H1 (cell line): ENCODE data around the gene C1QTNF1. TPM values are rescaled to one million over a fixed set of nuclear protein-coding genes. Genes with fewer than 3 reads are reported as not detected.

Source experiments
- CTCF ChIA-PET: fragments of 300-600 bp; sonication (Branson Sonifier 250); formaldehyde crosslinking; loops from one replicate; lab custom pipeline; 2021; ENCODE audit not compliant: partially characterized antibody; lab: Charles Lee
- POLR2A ChIA-PET: fragments of 300-600 bp; sonication (Branson Sonifier 250); formaldehyde crosslinking; loops from one replicate; lab custom pipeline; 2021; ENCODE audit warnings: inconsistent platforms; ENCODE audit not compliant: partially characterized antibody; lab: Charles Lee
- DNase-seq, 2 experiments: peaks; one replicate each; pipeline versions ENCODE4 v3.0.0 to v3.0.0-alpha.2; 2010 to 2022; ENCODE audit warnings: low spot score in 2 of 2, low read depth in 1 of 2, mixed read lengths in 1 of 2
- FAIRE-seq: peaks from 2 replicates; lab custom pipeline; 2011; peaks lifted over from hg19 to GRCh38; lab: Jason Lieb, UNC
- H2AFZ ChIP-seq: 2 replicates; pipeline ENCODE4 v1.8.1; 2012; ENCODE audit warnings: low read length, inconsistent platforms
- H2AK5ac ChIP-seq: 2 replicates; pipeline ENCODE4 v1.6.1; 2013; ENCODE audit warnings: low read depth, low read length
- H2BK120ac ChIP-seq: replicated peaks from 2 replicates; pipeline ENCODE3; 2013; ENCODE audit warnings: low read depth, low read length, inconsistent platforms
- H2BK12ac ChIP-seq: 2 replicates; pipeline ENCODE4 v1.6.1; 2013; ENCODE audit warnings: low read depth, low read length
- H2BK15ac ChIP-seq: 2 replicates; pipeline ENCODE4 v1.6.1; 2013; ENCODE audit warnings: low read length
- H2BK20ac ChIP-seq: 2 replicates; pipeline ENCODE4 v1.6.1; 2013; ENCODE audit warnings: low read length
- H2BK5ac ChIP-seq: 2 replicates; pipeline ENCODE4 v1.6.1; 2013; ENCODE audit warnings: low read depth, low read length
- H3K14ac ChIP-seq: 2 replicates; pipeline ENCODE4 v1.6.1; 2013; ENCODE audit warnings: inconsistent platforms; ENCODE audit not compliant: insufficient read length
- H3K18ac ChIP-seq: 2 replicates; pipeline ENCODE4 v1.6.1; 2013; ENCODE audit warnings: low read length; ENCODE audit errors: extremely low read depth
- H3K23ac ChIP-seq: 2 replicates; pipeline ENCODE4 v1.6.1; 2013; ENCODE audit warnings: inconsistent platforms; ENCODE audit not compliant: insufficient read length
- H3K23me2 ChIP-seq: 2 replicates; pipeline ENCODE4 v1.6.1; 2013; ENCODE audit warnings: low read depth, low read length
- H3K27ac ChIP-seq: 2 replicates; pipeline ENCODE4 v1.6.1; 2011; ENCODE audit warnings: low read depth, low read length, inconsistent platforms
- H3K27me3 ChIP-seq, 4 experiments: replicated peaks in 1 of 4; 1 replicate in 1 of 4; 2 replicates in 3 of 4; pipeline versions ENCODE4 v1.6.1 to v1.8.1; 2011 to 2013; ENCODE audit warnings: low read length in 3 of 4, mild to moderate bottlenecking in 3 of 4, inconsistent platforms in 2 of 4, mixed read lengths in 2 of 4, moderate library complexity in 1 of 4; ENCODE audit not compliant: control insufficient read depth in 3 of 4, insufficient read depth in 3 of 4; ENCODE audit errors: extremely low read depth in 1 of 4
- H3K36me3 ChIP-seq, 4 experiments: 2 replicates each; pipeline versions ENCODE4 v1.6.1 to v1.8.1; 2011 to 2013; ENCODE audit warnings: mild to moderate bottlenecking in 4 of 4, low read length in 3 of 4, moderate library complexity in 2 of 4, control low read depth in 1 of 4, inconsistent platforms in 1 of 4; ENCODE audit not compliant: insufficient read depth in 4 of 4, control insufficient read depth in 2 of 4
- H3K4ac ChIP-seq: replicated peaks from 2 replicates; pipeline ENCODE3; 2013; ENCODE audit warnings: low read length, low read depth, mixed read lengths, inconsistent platforms; ENCODE audit not compliant: insufficient read length
- H3K4me1 ChIP-seq, 4 experiments: replicated peaks in 1 of 4; 1 replicate in 1 of 4; 2 replicates in 3 of 4; pipeline versions ENCODE4 v1.6.1 to v1.8.1; 2011 to 2013; ENCODE audit warnings: low read length in 3 of 4, inconsistent platforms in 2 of 4, mixed read lengths in 1 of 4; ENCODE audit not compliant: insufficient read depth in 4 of 4, control insufficient read depth in 3 of 4
- H3K4me2 ChIP-seq, 2 experiments: 2 replicates each; pipeline versions ENCODE4 v1.6.1 to v1.8.1; 2011 to 2013; ENCODE audit warnings: low read depth in 2 of 2, low read length in 2 of 2, control low read depth in 1 of 2, inconsistent platforms in 1 of 2, mild to moderate bottlenecking in 1 of 2; ENCODE audit not compliant: insufficient read depth in 1 of 2
- H3K4me3 ChIP-seq, 4 experiments: fragments of 200-600, 300-600 bp in 1 of 4; sonication (generic), shearing (Covaris generic), sonication (Bioruptor Twin) in 1 of 4; 2 replicates each; pipeline versions ENCODE4 v1.5.1 to v1.8.1; 2011 to 2016; ENCODE audit warnings: low read length in 4 of 4, low read depth in 3 of 4, control low read depth in 2 of 4, inconsistent platforms in 2 of 4, mild to moderate bottlenecking in 2 of 4, mixed read lengths in 1 of 4, moderate library complexity in 1 of 4; ENCODE audit not compliant: insufficient read depth in 2 of 4; ENCODE audit errors: extremely low read depth in 1 of 4
- H3K56ac ChIP-seq: replicated peaks from 2 replicates; pipeline ENCODE3; 2013; ENCODE audit warnings: low read depth, mild to moderate bottlenecking, mixed read lengths, low read length, inconsistent platforms; ENCODE audit not compliant: insufficient read length
- H3K79me1 ChIP-seq: 2 replicates; pipeline ENCODE4 v1.6.1; 2013; ENCODE audit warnings: low read depth, low read length, control low read depth
- H3K79me2 ChIP-seq, 2 experiments: 2 replicates each; pipeline versions ENCODE4 v1.6.1 to v1.8.1; 2012 to 2013; ENCODE audit warnings: low read length in 2 of 2, mild to moderate bottlenecking in 2 of 2, inconsistent platforms in 1 of 2; ENCODE audit not compliant: insufficient read depth in 2 of 2, control insufficient read depth in 1 of 2
- H3K9ac ChIP-seq, 4 experiments: replicated peaks in 1 of 4; 1 replicate in 1 of 4; 2 replicates in 3 of 4; pipeline versions ENCODE4 v1.6.1 to v1.8.1; 2011 to 2013; ENCODE audit warnings: low read depth in 3 of 4, low read length in 3 of 4, control low read depth in 2 of 4, mild to moderate bottlenecking in 2 of 4, moderate library complexity in 2 of 4, inconsistent platforms in 1 of 4; ENCODE audit errors: extremely low read depth in 1 of 4
- H3K9me3 ChIP-seq, 2 experiments: 2 replicates each; pipeline versions ENCODE4 v1.6.1 to v1.8.1; 2012 to 2013; ENCODE audit warnings: mild to moderate bottlenecking in 2 of 2, moderate library complexity in 2 of 2, control low read depth in 1 of 2, inconsistent platforms in 1 of 2, low read depth in 1 of 2, low read length in 1 of 2, mixed read lengths in 1 of 2; ENCODE audit not compliant: insufficient read depth in 2 of 2
- H4K20me1 ChIP-seq, 2 experiments: replicated peaks in 1 of 2; 2 replicates each; pipeline versions ENCODE3 to v1.8.1; 2011 to 2013; ENCODE audit warnings: inconsistent platforms in 2 of 2, low read length in 2 of 2, mild to moderate bottlenecking in 1 of 2; ENCODE audit not compliant: insufficient read depth in 2 of 2, control insufficient read depth in 1 of 2
- H4K5ac ChIP-seq: 2 replicates; pipeline ENCODE4 v1.6.1; 2013; ENCODE audit warnings: low read length, low read depth, mixed read lengths, inconsistent platforms; ENCODE audit not compliant: insufficient read length
- H4K8ac ChIP-seq: 2 replicates; pipeline ENCODE4 v1.8.0; 2013; ENCODE audit warnings: mild to moderate bottlenecking, moderate library complexity, low read length, inconsistent platforms; ENCODE audit not compliant: insufficient read depth; ENCODE audit errors: extremely low read depth
- H4K91ac ChIP-seq: replicated peaks from 2 replicates; pipeline ENCODE3; 2013; ENCODE audit warnings: low read length, mixed read lengths, inconsistent platforms; ENCODE audit not compliant: insufficient read length
- JUN ChIP-seq: IDR thresholded peaks from 2 replicates; pipeline ENCODE4 v1.6.1; 2011; ENCODE audit warnings: low read depth, mild to moderate bottlenecking, improper control_type of control experiment, low read length
- PHF8 ChIP-seq: fragments of 200-600 bp; sonication (generic); conservative IDR thresholded peaks from 2 replicates; pipeline ENCODE4 v1.7.1; 2012; ENCODE audit warnings: low read depth, mild to moderate bottlenecking, inconsistent platforms, low read length, moderate library complexity
- SIN3A ChIP-seq, 2 experiments: IDR thresholded peaks in 1 of 2; conservative IDR thresholded peaks in 1 of 2; 2 replicates each; pipeline ENCODE4 v1.6.1; 2011 to 2012; ENCODE audit warnings: low read length in 2 of 2, improper control_type of control experiment in 1 of 2, low read depth in 1 of 2, mild to moderate bottlenecking in 1 of 2
- TBP ChIP-seq: IDR thresholded peaks from 2 replicates; pipeline ENCODE4 v1.6.1; 2011; ENCODE audit warnings: low read depth, low read length, improper control_type of control experiment
- USF2 ChIP-seq: IDR thresholded peaks from 2 replicates; pipeline ENCODE4 v1.6.1; 2011; ENCODE audit warnings: low read length, improper control_type of control experiment
- ZNF274 ChIP-seq: IDR thresholded peaks from 2 replicates; pipeline ENCODE4 v1.7.0; 2012; ENCODE audit warnings: low read length, borderline replicate concordance; ENCODE audit errors: extremely low read depth
- WGBS, 2 experiments: shearing (Covaris generic) in 1 of 2; methylation state at CpG; one replicate each; pipeline versions ENCODE4 v1.1.6 to v1.1.7; 2013 to 2015; ENCODE audit warnings: low lambda C conversion rate in 2 of 2, mixed read lengths in 2 of 2, inconsistent platforms in 1 of 2, low coverage in 1 of 2, missing lambda C conversion rate in 1 of 2; ENCODE audit not compliant: insufficient replicate concordance in 2 of 2, insufficient coverage in 1 of 2, insufficient read length in 1 of 2; ENCODE audit errors: extremely low coverage in 1 of 2, missing lambda C conversion rate in 1 of 2; 5-methylcytosine and 5-hydroxymethylcytosine counted together
- polyA plus RNA-seq, 7 experiments: library from polyadenylated mRNA; depleted of rRNA in 3 of 7; stranded (reverse) in 5 of 7; unstranded in 2 of 7; fragments of >200 nt in 5 of 7; fragments of 200-250 nt in 2 of 7; gene quantifications; 1 replicate in 5 of 7; 2 replicates in 1 of 7; 4 replicates in 1 of 7; pipeline versions ENCODE4 v1.2.1 to v1.2.3, GENCODE V29; 2011 to 2013; ENCODE audit warnings: missing spikeins in 2 of 7, mixed read lengths in 2 of 7
- total RNA-seq: library from RNA; stranded (reverse); fragmentation: NEBNext Ultra II Directional; extraction: Animal tissue kit (Norgen Biotek cat#: 25700); gene quantifications from 2 replicates; pipeline ENCODE4 v1.2.1, GENCODE V29; 2021

Gene C1QTNF1
- total and polyA plus RNA-seq, 2 of the 8 experiments (the other 6 are each of a cell fraction or from before 2014, with no cell fraction given): 1.5 to 2.5 TPM

DNA sequence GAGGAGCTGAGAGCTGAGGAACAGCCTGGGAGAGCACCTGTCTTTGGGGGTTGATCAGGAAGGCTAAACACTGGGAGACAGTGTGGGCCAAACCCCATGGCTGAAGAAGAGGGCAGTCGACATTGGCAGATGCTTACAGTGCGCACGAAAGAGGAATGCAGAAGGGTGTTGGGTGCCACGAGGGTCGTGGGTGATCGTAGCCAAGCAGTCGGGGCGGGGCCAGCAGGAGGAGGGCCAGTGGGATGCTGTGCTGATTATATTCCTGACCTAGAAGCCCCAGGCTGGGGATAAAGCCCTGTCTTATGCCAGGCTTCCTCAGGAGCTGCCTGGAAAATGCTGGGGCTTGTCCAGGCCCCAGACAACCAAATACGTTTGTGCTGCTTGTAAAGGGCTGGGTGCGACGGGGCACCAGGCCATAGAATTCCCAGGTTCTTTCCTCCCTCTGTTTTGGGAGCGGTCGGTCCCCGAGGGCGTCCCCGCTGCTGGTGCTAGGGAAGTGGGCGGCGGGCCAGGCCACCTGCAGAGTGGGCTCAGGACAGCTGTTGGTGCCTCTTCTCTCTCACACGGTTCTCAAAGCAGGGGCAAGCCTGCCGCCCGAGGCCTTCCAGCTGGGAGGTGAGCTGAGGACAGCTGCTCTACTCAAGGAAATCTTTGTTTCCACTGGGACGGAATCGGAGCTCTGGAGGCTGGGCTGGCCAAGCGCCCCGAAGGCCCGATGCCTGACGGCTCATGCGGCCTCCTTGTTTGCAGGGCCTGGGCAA, 10.0 kb downstream of the C1QTNF1 start:
- Histone ChIP-seq H4K91ac (no peak overlapping the region), H3K27me3 (peaks cover 0 to 7% (median 3%) of the 10 kb centered on the region in 4 experiments; a peak in 4 of 7 replicates), H3K4me2 (no peak overlapping the region), H3K9ac (no peak overlapping the region), H3K9me3 (no peaks in the 10 kb centered on the region), H2BK120ac (no peak overlapping the region), H3K56ac (no peak overlapping the region), H3K23me2 (no peaks in the 10 kb centered on the region), H3K18ac (no peak overlapping the region; the same call in 1 of the 2 replicates), H3K27ac (no peak overlapping the region), H2BK12ac (no peak overlapping the region), H4K5ac (no peak overlapping the region), H3K79me2 (no peaks in the 10 kb centered on the region), H4K8ac (no peak overlapping the region; the same call in 1 of the 2 replicates), H3K4ac (no peak overlapping the region), H3K4me3 (no peak overlapping the region), H2AK5ac (no peak overlapping the region), H3K23ac (no peak overlapping the region), H3K36me3 (no peaks in the 10 kb centered on the region), H3K4me1 (0 out of 7 replicates have a peak, but pooled peaks cover 0 to 3% (median 0%) of the 10 kb centered on the region in 4 experiments), H4K20me1 (peaks cover 0 to 2% of the 10 kb centered on the region in 2 experiments), H2AFZ (no peak overlapping the region), H2BK5ac (no peak overlapping the region), H3K14ac (no peak overlapping the region), H2BK20ac (no peak overlapping the region), H2BK15ac (no peak overlapping the region), H3K79me1 (no peaks in the 10 kb centered on the region)
- DNase-seq (no peak), FAIRE-seq (no peak)
- CTCF ChIA-PET: interaction anchor here (0.7 to 6.8 kb wide), 10 partner anchors 8 to 76 kb away, joined by 3 to 63 read pairs (median 5); no protein-coding TSS in a partner anchor
- TF ChIP-seq PHF8 (no peak), SIN3A (conservative IDR thresholded peaks at IDR 0.05 in 1 of 2, IDR thresholded peaks at IDR 0.05 in 1 of 2; ENCODE audit: low read depth in 1 of 2, low read length in 2 of 2) (no peak), ZNF274 (no peak), USF2 (no peak), JUN (no peak), TBP (no peak)
- POLR2A ChIA-PET: no interaction called here
- 93% methylated on average over 23 of the region's 28 CpGs; no CpG with 5 or more reads in 1 of the 2 experiments for WGBS, 2 experiments
